ENCODE results near the gene IZUMO3.

GRCh38 chr9:24582146-24583126 is 36.7 kb upstream of the IZUMO3 start:
- TF ChIP-seq CTCF (IDR thresholded peaks at IDR 0.05) (no peak), EP300 (IDR thresholded peaks at IDR 0.05) (no peak), POLR2A (IDR thresholded peaks at IDR 0.05) (no peak), POLR2AphosphoS5 (IDR thresholded peaks at IDR 0.05) (no peak)
